ENCODE data around the gene PAXX.

DNA sequence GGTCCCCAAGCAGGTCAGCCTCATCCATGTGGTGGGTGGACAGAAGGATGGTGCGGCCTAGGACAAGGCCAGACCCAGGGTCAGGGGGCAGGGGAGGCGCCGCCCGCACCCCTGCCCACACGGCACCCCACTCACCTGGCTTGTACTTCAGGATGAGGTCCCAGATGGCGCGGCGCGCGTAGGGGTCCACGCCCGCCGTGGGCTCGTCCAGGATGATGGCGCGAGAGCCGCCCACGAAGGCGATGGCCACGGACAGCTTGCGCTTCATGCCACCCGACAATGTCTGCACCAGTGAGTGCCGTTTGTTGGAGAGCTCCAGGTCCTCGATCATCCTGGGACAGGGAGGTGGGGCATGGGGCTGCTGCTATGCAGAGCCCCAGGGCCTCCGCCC is 23.3 kb downstream of the PAXX start:
- TF ChIP-seq, protein P1, sequence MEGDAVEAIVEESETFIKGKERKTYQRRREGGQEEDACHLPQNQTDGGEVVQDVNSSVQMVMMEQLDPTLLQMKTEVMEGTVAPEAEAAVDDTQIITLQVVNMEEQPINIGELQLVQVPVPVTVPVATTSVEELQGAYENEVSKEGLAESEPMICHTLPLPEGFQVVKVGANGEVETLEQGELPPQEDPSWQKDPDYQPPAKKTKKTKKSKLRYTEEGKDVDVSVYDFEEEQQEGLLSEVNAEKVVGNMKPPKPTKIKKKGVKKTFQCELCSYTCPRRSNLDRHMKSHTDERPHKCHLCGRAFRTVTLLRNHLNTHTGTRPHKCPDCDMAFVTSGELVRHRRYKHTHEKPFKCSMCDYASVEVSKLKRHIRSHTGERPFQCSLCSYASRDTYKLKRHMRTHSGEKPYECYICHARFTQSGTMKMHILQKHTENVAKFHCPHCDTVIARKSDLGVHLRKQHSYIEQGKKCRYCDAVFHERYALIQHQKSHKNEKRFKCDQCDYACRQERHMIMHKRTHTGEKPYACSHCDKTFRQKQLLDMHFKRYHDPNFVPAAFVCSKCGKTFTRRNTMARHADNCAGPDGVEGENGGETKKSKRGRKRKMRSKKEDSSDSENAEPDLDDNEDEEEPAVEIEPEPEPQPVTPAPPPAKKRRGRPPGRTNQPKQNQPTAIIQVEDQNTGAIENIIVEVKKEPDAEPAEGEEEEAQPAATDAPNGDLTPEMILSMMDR (IDR thresholded peaks at IDR 0.05; ENCODE audit: borderline replicate concordance, extremely low read depth, low read length, poor library complexity, severe bottlenecking) = no peak
- TF ChIP-seq EZH2 (IDR thresholded peaks at IDR 0.05; ENCODE audit: borderline replicate concordance, low read depth, low read length, severe bottlenecking) = no peak
